ENCODE results near the gene CLRN1.

Gene CLRN1

DNA sequence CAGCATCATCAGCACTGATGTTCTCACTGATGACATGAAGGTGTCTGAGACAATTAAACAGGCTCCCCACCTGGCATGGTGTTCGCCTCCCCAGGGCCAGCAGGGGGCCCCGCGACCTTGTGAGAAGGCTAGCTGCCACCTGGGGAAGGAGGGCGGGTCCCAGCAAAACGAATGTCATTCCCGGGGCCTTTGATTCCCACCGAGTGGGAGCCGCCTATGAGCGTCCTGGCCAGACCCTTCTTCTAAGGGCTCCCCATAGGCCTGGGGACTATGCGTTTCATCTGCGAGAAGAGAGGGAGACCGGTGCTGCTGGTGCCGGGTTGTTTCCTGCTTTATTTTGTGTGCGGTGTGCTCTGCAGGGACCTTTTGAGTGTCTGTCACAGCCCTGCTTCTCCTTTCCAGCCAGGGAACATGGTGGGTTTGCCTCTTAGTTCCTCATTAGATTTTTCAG lies 46.8 kb downstream of the CLRN1 start:
- no peak for FAIRE-seq
- DNase-seq (ENCODE audit: low spot score): peak; percentile 75

DNA sequence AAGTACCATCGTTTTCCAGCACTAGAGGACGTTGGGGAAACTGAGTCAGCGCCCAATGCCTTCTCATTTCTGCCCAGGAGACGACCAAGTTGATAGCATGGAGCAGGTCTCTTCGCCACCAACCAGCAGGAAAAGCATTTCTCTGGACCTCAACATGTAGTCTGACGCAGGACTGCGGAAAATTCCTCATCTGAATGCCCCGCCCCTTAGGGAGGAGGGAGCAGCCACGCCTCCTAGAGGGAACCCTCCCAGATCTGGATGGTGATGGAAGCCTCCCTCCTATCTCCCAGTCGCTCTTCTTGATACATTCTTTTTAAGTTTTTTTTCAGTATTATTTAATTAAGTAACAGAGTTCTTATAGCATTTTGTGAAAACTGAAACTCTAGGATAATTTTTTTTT lies 49.9 kb downstream of the CLRN1 start:
- FAIRE-seq (no peak), DNase-seq (ENCODE audit: low spot score) (peak; percentile 17)

DNA sequence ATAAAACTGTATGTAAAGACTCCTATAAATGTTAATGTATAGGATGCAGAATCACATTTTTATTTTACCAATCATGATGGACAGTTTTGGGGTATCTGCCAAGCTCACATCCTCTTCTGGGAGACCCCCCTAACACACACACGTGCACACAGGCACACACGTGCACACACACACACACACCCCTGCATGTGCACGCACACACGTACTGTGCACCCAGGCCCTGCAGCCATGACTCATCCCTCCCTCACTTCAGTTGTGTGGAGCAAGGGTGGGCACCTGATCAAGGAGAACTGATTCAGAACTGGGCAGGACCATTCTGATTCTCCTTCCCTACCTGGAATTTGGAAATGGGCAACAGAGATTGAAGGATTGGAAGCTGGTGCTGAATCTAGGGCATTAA lies 51.3 kb downstream of the CLRN1 start:
- DNase-seq (ENCODE audit: low spot score) (no peak), FAIRE-seq (no peak)

DNA sequence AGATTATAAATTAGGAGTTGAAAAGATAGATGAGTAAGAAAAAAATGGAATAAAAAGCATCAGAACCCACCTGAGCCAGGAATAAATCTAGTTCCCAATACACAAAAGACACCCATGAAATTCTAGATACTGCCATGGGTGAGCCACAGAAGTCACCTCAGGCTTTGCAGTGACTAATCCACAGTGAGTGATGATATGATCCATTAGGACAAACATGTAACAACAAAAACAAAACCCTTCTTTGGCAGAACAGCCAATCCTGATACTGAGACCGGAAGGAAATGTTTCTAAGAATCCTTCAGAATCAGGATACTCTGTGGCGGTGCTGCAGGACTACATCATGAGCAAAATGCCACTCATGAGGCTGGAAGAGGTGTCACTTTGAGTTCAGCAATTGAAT lies 52.3 kb downstream of the CLRN1 start:
- FAIRE-seq (no peak), DNase-seq (ENCODE audit: low spot score) (no peak)

DNA sequence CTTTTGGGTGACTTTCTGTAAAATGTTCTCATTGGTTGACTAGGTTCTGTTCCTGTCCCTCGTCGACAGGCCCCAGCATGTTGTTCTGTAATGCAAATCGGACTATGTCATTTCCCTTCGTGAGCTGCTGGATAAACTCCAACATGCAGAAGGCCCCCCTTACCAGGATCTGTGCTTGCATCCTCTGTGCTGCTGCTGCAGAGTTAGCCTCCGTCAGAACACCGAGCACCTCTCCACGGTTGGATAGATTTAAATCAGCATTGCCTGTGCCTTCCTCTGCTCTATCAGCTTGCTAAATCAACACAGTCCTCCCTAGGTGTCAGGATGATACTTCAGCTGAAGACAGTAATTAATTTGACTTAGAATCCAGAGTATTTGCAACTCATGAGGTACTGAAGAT lies 54.6 kb downstream of the CLRN1 start:
- DNase-seq (ENCODE audit: low spot score): no peak
- no peak for FAIRE-seq

DNA sequence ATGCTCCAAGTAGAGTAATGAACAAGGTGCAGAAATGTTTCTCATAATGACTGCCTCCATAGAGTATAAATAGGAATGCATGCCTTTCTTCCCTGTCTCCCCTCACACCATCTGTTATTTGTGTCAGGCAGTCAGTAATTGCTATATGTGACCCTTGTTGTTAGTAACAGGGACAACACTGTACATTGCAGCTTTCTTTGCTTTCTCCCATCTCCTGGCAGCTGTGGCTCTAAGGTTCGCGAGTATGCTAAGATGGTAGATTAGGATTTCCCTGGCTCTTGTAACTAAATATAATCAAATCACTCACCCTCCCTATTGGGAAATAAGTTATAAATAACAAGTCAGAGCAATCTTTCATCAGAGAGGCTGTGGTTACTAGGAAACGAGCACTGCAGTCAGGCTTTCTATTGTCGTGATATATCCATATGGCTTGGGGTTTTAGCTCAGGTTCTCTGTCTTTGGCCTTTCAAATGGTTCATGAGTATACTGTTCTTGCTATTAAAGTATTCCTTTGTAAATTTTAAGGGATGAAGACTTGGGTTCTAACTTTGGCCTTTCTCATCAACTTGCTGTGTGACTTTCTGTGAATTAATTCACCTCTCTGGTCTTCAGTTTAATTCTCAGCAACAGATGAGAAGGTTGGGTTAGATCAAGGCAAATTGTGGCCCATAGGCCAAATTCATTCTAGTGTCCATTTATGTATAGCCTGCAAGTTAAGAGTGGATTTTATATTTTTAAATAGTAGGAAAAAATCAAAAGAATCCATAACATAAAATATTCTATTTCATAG lies 59.2 kb downstream of the CLRN1 start:
- FAIRE-seq: no peak

DNA sequence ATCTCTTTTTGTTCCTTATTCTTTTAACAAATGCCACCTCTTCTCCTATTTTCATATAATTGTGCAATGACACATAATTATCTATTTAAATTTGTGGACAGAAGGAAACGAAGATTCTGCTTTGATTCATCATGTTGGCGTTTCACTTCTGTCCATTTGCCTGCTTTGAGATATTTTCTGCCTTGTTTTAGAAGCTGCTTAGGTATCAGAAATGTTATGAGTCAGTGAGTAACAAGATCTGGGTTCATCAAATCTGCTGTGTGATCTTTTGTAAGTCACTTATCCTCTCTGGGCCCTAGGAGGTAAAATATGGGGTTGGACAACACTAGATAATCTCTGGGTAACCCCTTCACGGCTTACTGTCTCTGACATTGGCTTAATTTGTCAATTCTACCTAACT lies 60.0 kb downstream of the CLRN1 start:
- no peak for DNase-seq (ENCODE audit: low spot score)
- FAIRE-seq: no peak

More for the DNA sequence above, 59.2 kb downstream of the CLRN1 start:
- no peak for DNase-seq (ENCODE audit: low spot score)

DNA sequence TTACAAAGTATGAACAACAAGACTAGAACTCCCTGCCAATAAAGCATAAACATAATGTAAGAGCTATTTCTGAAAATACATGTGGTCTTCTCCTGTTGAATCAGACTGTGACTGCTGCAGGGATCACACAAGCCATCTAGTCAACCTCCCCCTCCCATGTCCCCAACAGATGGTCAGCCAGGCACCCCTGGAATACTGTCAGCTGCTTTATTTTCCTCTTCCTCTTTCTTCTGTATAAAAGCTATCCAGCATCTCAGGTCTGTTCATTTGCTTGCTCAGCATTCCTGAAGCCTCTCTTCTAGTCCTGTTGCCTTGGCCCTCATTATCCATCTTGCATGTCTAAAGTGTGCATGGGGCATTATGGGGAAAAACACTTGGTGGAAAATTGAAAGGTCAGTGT lies 60.8 kb downstream of the CLRN1 start:
- FAIRE-seq (no peak), DNase-seq (ENCODE audit: low spot score) (no peak)

DNA sequence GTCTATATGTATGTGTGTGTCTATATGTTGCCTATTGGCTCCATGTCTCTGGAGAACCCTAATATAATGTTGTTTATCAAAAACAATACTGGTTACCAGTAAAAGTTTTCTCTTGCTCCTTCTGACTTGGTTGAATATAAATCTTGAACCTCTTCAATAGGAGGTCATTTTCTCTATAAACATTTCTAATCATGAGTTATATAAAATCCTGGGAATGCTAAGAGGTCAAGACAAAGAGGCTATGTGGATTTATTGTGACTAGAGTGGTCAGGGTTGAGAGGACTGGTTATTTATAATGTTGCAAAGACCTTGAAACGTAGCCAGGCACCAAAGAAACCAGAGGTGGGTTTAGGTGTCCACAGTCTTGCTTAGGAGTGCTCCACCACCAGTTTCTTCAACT lies 66.1 kb downstream of the CLRN1 start:
- FAIRE-seq (no peak), DNase-seq (ENCODE audit: low spot score) (no peak)

DNA sequence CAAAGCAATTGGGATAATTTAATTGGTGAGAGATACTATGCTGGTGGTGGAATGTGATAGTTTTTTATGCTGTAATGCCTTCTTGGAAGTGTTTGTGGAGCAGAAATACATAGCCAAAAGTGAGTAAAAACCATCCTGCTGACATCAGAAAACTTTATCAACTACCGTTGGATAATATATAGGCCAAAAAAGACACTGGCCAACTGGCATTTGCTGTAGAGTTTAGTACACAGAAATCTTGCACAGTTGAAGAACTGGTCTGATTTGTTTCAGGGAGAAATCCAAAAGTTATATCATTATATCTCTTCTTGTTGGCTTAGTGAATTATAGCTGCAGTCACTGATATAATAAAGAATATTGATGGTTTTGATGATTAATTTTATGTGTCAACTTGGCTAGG lies 66.8 kb downstream of the CLRN1 start:
- no peak for FAIRE-seq
- no peak for DNase-seq (ENCODE audit: low spot score)

DNA sequence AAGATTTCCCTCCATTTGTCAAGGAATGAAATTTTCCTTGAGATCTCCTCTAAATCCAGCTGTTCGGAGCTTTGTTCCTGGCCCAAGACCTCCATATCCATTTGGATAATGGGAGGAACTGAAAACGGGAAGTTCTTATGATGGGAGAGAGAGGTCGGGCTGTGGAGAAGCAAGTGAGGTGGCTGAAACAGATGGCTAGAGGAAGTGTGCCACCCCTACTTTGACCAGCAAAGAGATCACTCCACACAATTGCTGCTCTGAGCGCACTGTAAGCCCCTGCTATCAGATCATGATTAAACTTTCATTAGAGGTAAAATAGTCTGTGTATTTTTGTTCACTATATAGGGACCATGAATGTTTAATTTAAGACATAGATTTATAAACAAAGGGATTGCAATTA lies 67.2 kb downstream of the CLRN1 start, which contains the start of gene MINDY4B:
Gene MINDY4B, minus strand, starts transcription at position 101 of the 400 bp plus-strand sequence. Its CDS starts 0 bp downstream, at position 101.
- DNase-seq (ENCODE audit: low spot score): no peak
- FAIRE-seq: no peak

DNA sequence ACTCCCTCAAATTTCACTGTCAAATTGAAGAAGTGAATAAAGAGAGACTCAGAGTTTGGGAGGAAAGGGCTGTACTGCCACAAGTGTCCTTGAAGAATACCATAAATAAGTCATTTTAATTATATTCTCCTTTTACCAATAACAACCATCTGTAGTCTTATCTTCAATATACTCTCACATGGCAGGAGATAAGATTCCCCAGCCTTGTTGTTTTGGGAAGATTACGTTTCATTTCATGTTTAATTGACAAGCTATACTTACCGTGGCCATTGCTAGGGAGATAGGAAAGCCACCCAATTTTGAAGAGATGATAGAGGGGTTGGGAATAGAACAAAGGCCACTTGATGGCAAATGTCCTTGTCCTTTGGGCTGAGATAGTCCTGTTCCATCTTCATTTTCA lies 69.5 kb downstream of the CLRN1 start:
- FAIRE-seq: no peak
- DNase-seq (ENCODE audit: low spot score): no peak

DNA sequence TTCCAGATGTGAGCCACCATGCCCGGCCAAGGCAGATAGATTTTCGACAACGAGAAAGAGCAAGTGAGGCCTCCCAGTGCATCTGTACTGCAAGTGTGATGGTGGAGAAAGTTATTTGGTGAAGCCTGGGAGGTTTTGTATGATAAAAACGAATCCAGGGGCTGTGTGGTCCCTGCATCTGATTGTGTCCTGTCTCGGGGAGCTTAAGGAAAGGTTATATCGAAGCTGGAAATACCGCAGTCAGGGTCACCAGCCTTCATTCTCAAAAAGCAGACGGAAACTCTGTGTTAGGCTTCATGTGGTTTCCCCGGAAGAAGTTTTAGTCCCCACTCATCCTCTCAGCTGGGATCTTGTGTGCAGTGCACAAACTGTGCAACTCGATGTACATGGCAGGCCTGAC lies 70.7 kb downstream of the CLRN1 start:
- no peak for DNase-seq (ENCODE audit: low spot score)
- no peak for FAIRE-seq

DNA sequence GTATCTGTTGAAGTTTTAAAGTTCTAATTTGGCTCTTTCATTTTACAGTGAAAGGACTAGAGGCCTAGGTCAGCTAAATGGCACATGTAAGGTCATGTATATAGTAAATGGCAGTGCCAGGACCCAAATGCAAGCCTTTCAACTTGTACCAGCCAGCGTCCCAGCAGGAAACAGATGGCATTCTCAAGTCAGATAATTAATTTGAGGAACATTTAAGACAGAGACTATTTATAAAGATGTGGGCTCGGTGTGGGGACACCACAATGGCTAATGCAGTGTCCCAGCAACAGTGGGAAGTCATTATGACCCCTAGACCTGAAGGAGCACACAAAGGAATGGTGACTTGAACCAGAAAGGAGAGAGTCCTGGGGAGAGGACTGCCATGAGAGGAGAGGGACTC lies 73.4 kb downstream of the CLRN1 start:
- DNase-seq (ENCODE audit: low spot score): no peak
- FAIRE-seq: no peak

DNA sequence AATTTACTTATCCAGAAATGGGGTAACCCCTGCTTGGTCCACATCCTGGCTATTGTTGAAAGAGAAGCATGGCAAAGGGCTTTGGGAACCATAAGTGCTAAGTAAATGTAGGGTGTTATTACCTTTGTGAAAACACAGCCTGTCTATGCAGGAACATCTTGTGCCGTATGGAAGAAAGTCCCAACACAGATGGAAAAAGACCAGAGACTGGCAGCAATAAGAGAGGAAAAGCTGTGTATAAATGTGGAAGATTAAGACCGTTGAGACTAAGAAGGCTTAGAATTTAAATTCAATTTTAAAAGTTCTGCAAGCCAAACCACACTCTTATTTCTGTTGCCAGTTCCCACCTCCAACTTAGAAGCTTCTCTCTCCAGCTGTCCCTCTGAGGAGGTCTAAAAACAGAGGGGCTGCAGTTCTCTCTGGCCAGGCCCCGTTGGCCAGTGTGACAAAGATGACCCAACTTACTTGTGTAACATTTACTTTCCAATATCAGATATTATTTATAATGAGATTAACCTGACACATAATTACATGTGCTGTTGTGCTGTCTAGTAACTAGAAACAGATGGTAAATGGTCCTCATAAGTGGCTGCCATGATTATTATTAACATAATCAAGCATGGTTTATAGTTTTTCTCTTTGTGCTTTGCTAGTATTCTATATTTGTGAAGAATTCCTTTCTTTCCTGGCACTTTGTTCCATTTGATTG lies 74.3 kb downstream of the CLRN1 start:
- FAIRE-seq: no peak
- no peak for DNase-seq (ENCODE audit: low spot score)

DNA sequence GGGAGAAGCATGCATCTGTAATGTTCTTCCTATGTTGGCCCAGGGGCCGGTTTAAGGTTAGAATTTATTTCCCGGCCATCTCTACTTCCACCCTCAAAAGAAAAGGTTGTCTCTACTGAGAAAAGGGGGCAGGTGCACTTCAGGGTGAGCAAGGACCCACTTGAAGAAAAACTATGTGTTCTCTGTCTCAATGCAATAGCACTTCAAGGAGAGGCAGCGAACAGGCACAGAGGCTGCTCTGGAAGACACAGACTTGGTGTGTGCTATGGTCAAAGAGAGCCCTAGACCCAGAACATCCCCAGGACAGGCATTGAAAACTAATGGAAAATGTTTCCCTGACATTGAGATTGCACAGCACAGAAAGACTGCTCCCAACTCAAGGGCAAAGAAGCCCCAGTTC lies 74.9 kb downstream of the CLRN1 start:
- no peak for DNase-seq (ENCODE audit: low spot score)
- FAIRE-seq: no peak

DNA sequence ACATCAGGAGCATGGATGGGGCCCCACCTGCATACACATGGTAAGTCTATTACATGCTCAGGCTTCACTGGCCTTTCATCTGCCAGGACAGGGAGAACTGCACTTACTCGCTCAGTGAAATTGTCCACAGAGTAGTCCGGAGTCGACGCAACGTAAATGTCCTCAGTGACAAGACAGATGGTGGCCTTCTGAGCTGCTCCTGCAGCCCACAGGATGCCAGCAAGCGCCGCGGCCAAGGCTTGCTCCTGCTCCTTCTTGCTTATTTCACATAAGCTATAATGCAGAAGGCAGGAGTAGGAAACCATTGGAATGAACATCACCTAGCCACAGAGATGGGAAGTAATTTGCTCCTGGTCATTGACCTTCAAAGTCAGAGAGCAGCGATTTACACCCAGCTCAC lies 81.7 kb downstream of the CLRN1 start:
- DNase-seq (ENCODE audit: low spot score) (no peak), FAIRE-seq (no peak)

DNA sequence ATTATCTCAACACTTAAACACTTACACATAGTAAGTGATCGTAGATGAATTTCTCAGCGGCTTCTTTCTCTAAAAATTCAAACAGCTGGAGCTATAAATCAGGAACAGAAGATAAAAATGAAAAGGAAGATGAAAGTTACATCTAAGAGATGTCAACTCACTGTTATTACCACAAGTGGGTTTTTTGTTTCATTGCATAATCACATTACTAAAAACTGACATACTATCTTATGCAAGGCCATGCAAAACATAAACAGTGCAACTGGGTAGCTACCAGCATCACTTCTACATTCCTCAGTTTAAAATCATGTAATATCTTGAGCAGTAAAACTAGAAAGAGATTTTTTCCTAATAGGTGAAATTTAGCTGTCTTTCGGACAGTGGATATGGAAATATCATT lies 82.2 kb downstream of the CLRN1 start:
- FAIRE-seq (no peak), DNase-seq (ENCODE audit: low spot score) (no peak)

DNA sequence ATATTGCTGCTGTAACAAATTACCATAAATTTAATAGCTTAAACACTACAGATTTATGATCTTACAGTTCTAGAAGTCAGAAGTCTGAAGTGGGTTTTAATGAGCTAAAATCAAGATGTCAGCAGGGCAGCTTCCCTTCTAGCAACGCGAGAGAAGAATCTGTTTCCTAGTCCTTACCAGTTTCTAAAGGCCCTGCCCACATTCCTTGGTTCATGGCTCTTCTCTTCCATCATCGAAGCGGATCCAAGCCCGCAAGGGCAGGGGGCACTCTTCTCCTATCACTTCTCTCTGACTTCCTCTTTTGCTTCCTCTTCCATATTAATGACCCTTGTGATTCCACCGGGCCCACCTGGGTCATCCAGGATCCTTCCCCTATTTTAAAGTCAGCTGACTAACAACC lies 83.4 kb downstream of the CLRN1 start:
- DNase-seq (ENCODE audit: low spot score) (no peak), FAIRE-seq (no peak)

DNA sequence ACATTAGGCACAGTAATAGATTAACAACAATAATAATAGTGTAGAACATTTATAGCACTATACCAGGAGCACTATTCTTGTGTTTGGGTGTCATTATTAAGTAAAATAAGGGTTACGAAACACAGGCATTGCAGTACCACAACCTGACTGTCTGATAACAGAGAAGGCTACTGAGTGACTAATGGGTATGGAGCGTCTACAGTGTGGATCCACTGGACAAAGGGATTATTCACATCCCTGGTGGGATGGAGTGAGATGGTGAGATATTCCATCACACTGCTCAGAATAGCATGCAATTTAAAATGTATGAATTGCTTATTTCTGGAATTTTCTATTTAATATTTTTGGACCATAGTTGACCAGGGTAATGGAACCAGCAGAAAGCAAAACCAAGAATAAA lies 85.5 kb downstream of the CLRN1 start:
- DNase-seq (ENCODE audit: low spot score): no peak
- FAIRE-seq: no peak

DNA sequence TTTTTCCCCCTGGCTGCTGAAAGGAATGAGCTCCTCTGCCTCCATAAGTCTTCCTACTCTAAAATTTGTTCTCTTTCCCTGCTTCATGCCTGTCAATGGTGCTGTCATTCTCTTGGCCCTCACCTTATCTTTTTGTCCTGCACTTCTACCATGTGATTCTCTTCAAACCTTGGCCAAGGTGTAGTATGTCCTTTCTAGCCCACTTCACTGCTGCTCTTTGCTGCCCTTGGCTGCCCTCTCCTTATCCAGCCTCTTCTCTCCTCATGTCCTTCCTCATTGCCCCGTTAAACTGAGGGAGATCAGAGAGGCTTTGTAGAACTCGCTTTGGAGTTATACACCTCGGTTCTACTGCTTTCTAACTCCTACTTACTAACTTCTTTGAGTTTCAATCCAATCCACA lies 87.0 kb downstream of the CLRN1 start:
- DNase-seq (ENCODE audit: low spot score) (no peak), FAIRE-seq (no peak)

DNA sequence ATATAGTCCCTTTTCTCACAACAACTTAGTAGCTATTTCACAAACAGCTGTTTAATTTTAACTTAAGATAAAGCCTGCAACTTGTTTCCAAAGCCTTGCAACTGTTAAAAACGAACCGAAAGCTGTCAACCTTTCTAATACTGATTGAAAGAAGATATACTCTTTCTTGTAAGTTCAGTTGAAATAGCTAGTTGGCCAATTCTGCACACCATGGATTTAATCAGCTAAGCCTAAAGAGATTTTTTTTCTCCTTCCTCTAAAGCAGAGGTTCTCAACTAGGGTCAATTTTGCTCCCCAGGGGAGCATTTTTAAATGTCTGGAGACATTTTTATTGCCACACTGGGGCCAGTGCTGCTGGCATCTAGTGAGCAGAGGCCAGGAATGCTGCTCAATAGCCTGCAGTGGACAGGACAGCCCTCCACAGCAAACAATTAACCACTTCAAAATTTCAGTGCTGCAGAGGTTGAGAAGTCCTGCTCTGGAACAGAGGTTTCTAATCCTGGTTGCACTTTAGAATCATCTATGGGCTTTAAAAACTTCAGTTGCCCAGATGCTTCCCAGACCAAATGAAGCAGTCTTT lies 93.4 kb downstream of the CLRN1 start:
- DNase-seq (ENCODE audit: low spot score) (no peak), FAIRE-seq (no peak)

DNA sequence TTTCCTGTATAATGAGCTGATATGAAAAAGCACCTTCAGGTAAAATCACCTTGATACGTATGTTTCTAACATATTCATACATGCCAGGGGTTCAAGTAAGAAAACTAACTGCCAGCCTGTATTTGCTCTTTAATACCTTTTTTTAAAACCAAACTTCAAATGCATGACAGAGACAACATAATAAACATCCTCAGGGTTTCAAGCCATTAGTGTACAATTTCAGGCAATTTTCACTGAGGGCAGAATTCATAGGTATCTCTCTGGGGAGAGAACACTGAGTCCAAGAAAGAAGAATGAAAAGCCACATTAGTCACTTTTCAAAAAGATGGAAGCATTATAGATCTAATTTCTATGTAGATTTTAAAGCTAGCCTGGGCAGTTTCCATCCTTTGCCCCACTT lies 94.2 kb downstream of the CLRN1 start:
- no peak for DNase-seq (ENCODE audit: low spot score)
- no peak for FAIRE-seq
